GM13977 (cell line): ENCODE data around the gene DLG2.

Source experiments
- DNase-seq: peaks from one replicate; pipeline ENCODE4 v3.0.0; 2012; ENCODE audit warnings: low spot score
- in situ Hi-C: fragments of 300-500 bp; cut with MboI; formaldehyde crosslinking; loops from one replicate; pipeline ENCODE4 v1.12.0; 2022; ENCODE audit warnings: low sequenced_read_pairs, low pct_unique_long_range_greater_than_20kb, mixed read lengths, inconsistent platforms; ENCODE audit not compliant: unreplicated experiment
- TF ChIP-seq, protein P1 (sequence below): IDR thresholded peaks from 2 replicates; pipeline ENCODE4 v1.5.1; 2012; ENCODE audit warnings: mild to moderate bottlenecking, control low read depth; ENCODE audit not compliant: insufficient read depth; ENCODE audit errors: extremely low read depth, missing control alignments

The DLG2 gene

DNA sequence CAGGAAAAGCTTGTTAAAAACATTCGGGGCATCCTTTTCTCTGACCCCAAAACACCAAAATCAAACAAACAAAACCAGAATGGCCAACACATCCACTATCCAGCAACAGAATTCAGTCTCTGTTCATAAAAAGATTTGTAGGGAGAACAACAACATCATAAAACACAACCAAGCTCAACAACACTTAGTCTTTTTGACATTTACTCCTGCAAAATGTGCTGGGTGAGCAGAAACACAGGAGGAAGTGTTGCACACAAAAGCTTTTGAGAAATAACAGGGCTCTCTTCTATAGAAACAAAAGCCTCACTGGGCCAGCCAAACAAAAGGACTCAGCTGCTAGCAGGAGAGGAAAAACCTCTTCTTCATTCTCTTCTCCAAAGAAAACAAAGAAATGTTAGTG, 1604.9 kb downstream of the DLG2 start:
- DNase-seq: no peak
- in situ Hi-C loops: no loop called here
- TF ChIP-seq, protein P1, sequence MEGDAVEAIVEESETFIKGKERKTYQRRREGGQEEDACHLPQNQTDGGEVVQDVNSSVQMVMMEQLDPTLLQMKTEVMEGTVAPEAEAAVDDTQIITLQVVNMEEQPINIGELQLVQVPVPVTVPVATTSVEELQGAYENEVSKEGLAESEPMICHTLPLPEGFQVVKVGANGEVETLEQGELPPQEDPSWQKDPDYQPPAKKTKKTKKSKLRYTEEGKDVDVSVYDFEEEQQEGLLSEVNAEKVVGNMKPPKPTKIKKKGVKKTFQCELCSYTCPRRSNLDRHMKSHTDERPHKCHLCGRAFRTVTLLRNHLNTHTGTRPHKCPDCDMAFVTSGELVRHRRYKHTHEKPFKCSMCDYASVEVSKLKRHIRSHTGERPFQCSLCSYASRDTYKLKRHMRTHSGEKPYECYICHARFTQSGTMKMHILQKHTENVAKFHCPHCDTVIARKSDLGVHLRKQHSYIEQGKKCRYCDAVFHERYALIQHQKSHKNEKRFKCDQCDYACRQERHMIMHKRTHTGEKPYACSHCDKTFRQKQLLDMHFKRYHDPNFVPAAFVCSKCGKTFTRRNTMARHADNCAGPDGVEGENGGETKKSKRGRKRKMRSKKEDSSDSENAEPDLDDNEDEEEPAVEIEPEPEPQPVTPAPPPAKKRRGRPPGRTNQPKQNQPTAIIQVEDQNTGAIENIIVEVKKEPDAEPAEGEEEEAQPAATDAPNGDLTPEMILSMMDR: no peak

DNA sequence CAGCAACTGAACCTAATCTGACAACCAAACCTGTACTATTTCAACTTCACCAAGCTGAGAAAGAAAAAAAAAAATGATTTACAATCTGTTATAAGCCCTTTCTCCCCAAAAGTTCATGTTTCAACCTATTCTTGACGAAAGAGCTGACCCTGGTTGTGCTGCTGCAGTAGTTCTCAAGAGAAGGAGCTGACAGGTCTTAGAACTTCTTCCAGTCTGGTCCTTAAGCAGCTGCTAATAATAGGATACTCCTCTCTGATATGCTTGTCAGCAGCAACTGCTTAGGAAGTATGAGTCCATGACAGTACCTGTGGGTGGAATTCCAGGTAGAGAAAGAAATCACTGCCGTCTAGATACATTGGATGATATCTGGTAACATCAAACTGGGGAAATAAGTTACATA, 1605.9 kb downstream of the DLG2 start:
- in situ Hi-C loops: no loop called here
- no peak for DNase-seq
- TF ChIP-seq, protein P1: no peak

DNA sequence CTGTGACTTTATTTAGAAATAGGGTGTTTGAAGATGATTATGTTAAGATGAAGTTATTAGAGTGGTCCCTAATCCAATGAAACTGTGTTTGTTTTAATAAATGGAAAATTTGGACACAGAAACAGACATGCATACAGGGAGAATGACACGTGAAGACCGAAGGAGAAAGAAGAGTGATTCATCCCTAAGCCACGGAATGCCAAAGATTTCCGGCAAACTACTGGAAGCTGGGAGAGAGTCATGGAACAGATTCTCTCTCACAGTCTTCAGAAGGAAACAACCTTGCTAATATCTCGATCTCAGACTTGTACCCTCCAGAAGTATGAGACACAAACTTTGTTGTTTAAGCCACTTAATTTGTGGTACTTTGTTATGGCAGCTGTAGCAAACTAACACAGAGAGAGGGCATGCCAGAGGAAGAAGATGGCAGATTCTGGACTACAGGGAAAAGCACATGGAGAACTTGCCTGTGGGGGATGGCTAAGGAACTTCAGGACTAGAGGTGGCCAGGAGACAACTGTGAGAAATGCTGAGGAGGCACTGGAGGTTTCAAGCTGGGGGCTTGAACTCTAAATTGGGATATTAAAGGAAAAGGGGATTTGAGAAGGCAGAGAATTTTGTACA, 1607.5 kb downstream of the DLG2 start:
- no peak for DNase-seq
- in situ Hi-C loops: no loop called here
- TF ChIP-seq, protein P1: no peak

DNA sequence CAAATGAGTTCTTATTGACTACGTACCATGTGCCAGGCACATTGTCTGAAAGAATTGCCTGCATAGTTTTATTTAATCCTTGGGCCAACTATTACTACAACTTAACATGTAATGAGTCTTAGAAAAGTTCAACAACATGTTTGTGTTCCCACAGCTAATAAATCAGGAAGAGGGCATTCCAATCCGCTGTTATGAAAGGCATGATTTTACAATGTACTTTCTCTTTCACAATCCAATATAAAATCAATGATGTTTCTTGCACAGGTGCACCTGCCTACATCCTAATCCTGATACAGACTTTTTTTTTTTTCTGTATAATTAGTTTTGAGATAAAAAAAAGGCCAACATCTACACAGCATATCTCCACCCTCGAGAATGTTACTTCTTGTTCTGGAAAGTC, 1612.6 kb downstream of the DLG2 start:
- DNase-seq: no peak
- in situ Hi-C loops: no loop called here
- TF ChIP-seq, protein P1: no peak

DNA sequence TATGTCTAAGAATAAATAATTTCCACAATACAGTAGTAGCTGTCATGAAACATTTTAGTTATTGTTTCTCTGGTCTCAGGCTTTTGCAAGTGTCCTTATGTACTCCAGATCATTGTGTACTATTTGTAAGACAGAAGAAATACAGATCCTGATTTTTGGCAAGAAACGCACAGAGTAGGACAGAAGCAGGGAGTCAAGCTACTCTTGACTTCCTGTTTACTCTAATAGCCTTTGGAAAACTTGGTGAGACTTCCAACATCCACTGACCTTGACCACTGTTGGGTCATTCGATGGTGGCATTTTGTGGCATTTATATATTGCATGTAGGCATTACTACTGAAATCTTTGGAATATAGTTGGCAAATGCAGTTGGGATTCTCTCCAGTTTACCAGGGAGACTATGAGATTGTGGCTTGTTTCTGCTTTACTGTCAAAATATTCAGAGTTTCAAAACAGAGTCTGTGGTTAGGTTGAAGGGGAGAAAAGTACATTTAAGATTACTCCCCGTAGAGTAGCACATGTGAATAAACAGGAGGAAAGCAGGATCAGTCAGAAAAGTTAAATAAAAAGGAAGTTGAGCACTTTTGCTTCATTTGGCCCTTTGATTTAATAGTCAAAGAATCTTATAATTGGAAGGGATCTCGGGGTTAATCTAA, 1614.8 kb downstream of the DLG2 start:
- in situ Hi-C loops: no loop called here
- TF ChIP-seq, protein P1: no peak
- DNase-seq: no peak

DNA sequence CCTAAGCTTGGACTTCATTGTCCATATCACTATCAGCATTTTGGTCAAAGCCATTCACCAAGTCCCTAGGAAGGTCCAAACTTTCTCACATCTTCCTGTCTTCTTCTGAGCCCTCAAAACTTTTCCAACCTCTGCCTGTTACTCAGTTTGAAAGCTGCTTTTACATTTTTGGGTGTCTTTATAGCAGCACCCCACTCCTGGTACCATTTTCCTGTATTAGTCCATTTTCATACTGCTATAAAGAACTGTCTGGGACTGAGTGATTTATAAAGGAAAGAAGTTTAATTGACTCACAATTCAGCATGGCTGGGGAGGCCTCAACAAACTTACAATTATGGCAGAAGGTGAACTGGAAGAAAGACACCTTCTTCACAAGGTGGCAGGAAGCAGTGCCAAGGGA, 1624.0 kb downstream of the DLG2 start:
- in situ Hi-C loops: no loop called here

More for the DNA sequence above, 1624.0 kb downstream of the DLG2 start:
- DNase-seq: no peak
- TF ChIP-seq, protein P1: no peak
